ENCODE data around the gene C1GALT1C1L.
"Not testable (repeated sequence)": the region's sequence is repeated elsewhere in the genome, so short reads cannot be mapped to it uniquely, and the experiment has no call there.

The C1GALT1C1L gene

DNA sequence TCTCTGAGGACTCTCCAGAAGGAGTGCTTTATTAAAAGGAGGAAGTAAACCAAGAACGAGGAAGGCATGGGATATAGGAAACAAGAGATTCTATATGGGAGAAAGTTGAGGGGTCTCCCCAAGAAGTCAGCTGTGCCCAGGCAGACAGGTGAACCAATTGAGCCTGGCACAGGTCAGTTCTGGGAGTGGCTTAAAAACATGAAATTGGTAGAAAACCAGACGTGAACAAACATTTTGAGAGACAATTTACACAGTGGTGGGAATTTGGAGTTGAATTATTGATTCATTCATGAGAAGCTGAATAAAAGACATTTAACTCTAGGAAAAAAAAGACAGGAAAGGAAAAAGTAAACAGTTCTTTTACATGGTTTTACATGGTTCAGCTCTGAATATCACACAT is 22.7 kb downstream of the C1GALT1C1L start:
- no peak for FAIRE-seq
- no peak for DNase-seq (ENCODE audit: low spot score)

DNA sequence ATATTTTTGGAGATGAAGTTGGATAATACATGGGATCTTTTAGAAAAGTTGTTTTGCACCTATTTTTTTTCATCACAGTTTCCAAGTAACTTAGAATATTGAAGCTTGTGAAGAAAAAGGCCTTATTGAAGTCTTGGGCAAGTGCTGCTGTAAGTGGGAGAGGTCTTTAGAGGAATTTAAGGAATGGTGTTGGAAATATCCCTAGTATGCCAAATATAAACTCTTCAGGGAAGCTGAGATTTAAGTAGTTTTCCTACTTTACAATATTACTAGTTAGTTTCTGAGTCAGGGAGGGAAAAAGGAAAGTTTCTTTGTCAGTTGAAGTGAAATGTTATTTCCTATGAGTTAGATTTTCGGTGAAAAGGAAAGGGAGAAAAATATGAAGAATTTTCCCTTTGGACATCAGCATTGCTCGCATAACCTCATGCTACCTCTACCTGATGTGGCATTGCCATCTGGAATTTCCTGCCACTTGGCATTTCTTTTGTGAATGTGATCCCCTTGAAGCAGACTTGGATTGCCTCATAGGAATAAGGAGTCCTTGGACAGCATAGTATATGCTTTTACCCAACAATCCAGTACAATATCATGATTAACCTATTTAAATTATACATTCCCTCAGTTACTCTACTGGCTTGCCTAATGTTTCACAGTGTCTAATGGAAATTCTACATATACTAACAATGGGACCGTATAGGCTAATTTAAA is 27.1 kb downstream of the C1GALT1C1L start:
- no peak for DNase-seq (ENCODE audit: low spot score)
- FAIRE-seq = no peak

DNA sequence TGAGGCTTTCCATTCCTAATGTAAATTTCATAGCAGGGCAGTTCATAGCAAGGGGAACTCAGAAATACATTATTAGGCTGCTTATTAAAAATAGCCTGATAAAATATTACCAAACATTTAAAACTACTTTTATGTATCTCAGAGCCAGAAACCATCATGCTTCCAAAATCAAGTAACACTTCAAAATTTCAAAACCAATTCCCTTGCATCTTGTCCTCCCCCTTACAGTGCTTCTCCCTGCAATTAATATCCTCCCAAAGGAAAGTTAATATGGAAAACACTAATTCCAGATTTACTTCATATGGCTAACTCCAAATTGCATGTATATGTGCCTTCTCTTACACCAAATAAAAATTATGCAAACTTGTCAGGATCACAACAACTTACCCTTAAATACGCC is 32.5 kb downstream of the C1GALT1C1L start:
- DNase-seq (ENCODE audit: low spot score) (no peak), FAIRE-seq (no peak)

DNA sequence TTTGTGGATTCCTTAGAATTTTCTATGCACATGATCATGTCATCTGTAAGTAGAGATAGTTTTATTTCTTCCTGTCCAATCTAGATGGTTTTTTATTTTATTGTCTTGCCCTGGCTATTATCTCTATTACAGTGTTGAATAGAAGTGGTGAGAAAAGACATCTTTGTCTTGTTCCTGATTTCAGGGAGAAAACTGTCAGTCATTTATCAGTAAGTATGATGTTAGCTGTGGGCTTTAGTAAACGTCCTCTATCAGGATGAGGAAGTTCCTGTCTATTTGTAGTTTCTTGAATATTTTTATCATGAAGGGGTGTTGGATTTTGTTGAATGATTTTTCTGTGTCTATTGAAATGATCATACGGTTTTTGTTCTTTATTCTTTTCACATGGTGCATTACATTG is 33.9 kb downstream of the C1GALT1C1L start:
- FAIRE-seq = no peak
- no peak for DNase-seq (ENCODE audit: low spot score)

DNA sequence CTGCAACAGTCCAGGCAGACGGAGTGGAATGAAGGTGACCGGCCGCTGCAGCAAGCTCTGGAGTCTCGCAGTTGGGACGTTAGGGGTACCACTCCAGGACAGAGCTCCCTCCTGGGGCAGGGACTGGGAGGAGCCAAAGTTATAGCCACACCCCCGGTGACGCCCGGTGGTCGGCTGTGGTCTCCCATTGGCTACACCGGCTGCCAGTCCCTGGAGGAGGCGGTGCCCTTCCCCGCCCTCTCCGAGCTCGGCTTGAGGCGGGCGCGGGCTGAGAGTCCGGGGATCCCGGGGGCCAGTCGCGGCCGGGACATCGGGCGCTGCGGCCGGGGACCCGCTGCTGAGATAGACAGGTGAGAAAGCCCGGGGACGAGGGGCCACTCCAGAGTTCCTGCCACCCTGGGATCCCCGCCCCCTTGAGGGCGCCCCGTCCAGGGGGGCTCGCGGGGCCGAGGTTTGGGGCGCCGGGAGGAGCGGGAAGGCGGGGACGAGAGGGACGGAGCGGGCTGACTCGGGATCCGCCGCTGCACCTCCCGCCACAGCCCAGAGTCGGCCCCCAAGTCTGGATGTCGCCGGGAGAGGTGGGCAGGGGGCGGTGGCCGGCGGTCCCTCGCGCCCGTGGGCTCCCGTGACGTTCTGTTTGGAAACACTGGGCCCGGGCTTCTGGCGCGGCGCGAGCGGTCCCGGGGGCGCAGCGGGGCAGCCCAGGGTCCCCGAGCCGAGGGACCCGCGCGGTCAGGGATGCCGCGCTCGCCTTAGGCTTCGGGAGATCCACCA is 39.0 kb downstream of the C1GALT1C1L start, which contains the start of gene PLEKHH2:
Gene PLEKHH2, plus strand, starts transcription at position 231 of the 774 bp plus-strand sequence. CDS start 7,414 bp downstream, outside the sequence.
- peak; percentile 72 for DNase-seq (ENCODE audit: low spot score)
- FAIRE-seq = no peak

DNA sequence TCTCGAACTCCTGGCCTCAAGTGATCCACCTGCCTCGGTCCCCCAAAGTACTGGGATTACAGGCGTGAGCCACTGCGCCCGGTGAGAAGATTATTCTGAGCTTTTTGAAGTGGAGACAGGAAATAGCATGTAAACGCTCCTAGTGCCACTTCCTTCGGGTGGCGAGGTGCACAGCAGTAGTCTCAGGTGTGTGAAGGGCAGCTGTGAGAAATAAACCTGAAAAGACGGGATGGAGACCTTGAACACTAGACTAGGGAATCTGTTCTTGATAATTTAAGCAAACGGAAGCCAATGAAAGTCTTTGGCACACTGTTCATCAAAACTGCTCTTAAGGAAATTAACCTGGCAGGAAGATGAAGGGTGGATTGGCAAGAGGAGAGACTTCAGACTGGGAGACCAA is 39.6 kb downstream of the C1GALT1C1L start:
- FAIRE-seq = no peak
- DNase-seq (ENCODE audit: low spot score) = no peak

DNA sequence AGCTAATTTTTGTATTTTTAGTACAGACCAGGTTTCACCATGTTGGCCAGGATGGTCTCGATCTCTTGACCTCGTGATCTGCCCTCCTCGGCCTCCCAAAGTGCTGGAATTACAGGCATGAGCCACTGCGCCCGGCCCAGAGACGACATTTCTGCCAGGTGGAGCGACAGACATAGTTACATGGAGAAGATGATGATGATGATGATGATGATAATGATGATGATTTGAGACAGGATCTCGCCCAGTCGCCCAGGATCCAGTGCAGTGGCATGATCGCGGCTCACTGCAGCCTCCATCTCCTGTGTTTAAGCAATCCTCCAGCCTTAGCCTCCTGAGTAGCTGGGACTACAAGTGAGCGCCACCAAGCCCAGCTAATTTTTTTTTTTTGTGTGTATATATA is 40.1 kb downstream of the C1GALT1C1L start:
- FAIRE-seq = not testable (repeated sequence)

DNA sequence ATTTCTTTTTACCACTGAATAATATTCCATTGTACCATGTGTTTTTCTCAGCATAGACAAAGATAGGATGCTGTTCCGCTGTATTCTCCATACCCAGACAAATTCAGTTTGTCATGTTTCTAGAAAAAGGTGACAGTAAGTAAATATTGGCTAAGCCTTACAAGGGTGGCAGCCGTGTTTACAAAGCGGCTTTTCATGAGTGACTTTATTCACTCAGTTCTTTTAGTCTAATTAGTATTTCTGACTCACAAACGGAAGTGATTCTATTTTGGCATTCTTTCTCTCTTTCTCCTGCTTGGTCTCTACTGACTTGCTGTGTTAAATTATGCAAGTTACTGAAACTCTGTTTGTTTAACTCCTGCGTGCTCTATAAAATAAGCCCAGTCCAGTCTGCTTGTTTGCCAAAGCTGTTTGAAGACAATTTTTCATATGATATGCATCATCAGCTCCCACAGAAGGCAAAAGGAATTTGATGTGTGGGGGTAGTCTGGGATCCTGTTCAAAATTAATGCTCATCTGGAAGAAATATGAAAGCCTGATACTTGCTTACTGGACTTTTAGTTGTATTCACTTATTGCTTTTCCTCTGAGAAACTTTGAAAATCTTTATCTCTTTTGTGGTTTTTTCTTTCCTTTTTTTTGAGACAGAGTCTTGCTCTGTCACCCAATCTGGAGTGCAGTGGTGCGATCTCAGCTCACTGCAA is 41.5 kb downstream of the C1GALT1C1L start:
- FAIRE-seq (no peak), DNase-seq (ENCODE audit: low spot score) (no peak)

More for the DNA sequence above, 40.1 kb downstream of the C1GALT1C1L start:
- not testable (repeated sequence) for DNase-seq (ENCODE audit: low spot score)

DNA sequence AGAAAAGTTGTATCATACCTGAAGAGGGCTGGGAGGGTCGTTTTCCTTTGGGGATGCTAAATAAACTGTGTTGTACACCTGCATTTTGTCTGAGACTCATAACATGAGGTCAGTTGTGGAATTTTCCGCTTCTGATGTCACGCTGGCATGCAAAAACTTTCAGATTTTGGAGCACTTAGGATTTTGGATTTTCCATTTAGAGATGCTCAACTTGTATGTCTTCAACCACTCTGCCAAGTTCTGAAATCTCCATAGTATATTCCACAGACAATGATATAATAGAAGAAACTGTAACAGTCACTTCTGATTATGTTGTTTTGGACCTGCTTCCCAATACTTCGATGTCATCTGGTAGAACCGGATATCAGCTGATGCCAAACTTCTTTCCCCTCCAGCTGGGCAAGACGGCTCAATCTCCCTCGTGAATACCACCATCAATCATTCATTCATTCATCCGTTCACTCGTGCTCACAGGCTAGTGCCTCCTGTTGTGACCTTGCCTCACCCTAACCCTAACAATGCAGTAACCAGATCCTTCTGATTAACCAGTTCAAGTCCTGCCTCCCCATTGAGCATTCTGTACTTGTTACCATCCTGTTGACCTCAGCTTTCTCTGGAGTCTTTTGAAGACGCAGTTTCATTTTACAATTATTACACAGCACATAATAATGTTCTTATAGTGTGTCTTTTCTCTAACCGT is 44.5 kb downstream of the C1GALT1C1L start:
- FAIRE-seq (no peak), DNase-seq (ENCODE audit: low spot score) (no peak)

Data from RCC 7860 (cell line).